ENCODE results near the gene SZRD1. TPM values are rescaled to one million over a fixed set of nuclear protein-coding genes. Genes with fewer than 3 reads are reported as not detected.
A peak's percentile ranks its signal among the peaks of the same experiment; 100 is the strongest.

The SZRD1 gene
- total RNA-seq, 1 donor from 2014 or later = 110 TPM

DNA sequence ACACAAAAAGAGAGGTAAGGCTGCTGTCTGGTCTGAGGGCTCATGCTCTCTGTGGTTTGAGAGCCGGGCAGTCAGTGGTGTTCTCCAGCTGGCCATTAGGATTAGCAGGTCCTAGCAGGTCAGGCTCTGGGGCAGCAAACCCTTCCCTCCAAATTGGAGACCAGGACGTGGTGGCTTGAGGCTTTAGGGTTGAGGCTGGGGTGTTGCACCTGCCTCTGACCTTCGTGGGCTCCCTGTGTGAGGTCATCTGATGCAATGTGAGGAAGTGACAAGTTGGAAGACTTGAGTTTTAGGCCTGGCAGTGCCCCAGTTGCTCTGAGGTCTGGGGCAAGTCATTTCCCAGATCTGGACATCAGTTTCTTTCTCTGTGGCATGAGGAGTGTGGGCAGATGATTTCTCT lies 24.4 kb downstream of the SZRD1 start:
- H3K9me3 ChIP-seq = no peaks in the 10 kb centered on the region
- no peak overlapping the region for H3K4me3 ChIP-seq
- peaks cover 40% of the 10 kb centered on the region for H3K4me1 ChIP-seq
- intact Hi-C loops (cut with DNase I) = no loop called here
- DNase-seq (no peak), ATAC-seq (peak; percentile 39)
- no peaks in the 10 kb centered on the region for H3K27me3 ChIP-seq
- no peak overlapping the region for H3K27ac ChIP-seq
- no peak for TF ChIP-seq CTCF (IDR thresholded peaks at IDR 0.05)
- H3K36me3 ChIP-seq = peaks cover 33% of the 10 kb centered on the region

GRCh38 chr1:16392740-16393569 lies 25.9 kb downstream of the SZRD1 start:
- Histone ChIP-seq H3K27me3 (no peaks in the 10 kb centered on the region), H3K9me3 (no peaks in the 10 kb centered on the region), H3K4me3 (no peak overlapping the region), H3K4me1 (peaks cover 33% of the 10 kb centered on the region), H3K36me3 (peaks cover 48% of the 10 kb centered on the region), H3K27ac (no peak overlapping the region)
- no peak for DNase-seq
- intact Hi-C loops (cut with DNase I) = no loop called here
- no peak for ATAC-seq
- TF ChIP-seq CTCF (IDR thresholded peaks at IDR 0.05) = no peak

DNA sequence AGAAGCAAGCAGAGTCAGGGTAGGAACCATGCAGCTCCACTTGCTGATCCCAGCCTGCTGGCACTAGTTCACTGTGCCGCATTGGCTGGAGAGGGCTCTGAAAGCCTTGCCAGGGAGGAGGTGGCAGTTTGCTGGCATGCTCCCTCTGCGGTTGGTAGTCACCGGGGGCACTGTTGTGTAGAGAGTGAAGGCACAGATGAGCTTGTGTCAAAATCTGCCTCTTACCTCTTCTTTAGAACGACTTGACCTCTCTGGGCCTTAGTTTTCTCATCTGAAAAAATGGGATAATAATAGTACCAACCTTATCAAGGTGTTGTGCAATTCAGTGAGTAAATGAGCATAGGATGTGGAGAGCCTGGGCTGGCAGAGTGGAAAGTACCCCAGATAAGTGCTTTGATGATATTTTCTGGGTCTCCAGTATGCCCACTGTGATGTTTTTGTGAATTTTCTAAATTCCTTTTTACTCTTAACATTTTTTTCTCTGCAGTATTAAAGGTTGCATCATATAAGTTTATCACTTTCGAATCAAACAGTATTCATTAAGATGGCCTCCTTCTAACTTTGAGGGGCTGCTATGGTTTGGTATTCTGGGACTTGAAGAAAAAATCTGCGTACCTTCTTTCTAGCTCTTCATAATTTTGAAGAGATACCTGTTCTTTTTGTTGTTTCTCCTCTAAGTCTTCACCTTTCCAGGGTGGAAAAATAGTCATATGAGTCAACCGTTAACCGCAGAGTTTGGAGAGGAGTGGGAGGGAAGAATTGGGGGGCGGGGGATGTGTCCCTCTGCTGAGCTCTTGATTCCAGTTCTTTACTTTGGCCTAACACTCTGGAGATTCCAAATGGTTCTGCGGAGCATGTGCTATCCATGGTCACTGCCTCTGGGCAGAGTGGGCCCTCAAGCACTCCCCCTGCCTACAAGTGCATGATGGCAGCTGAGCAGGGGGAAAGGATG lies 26.8 kb downstream of the SZRD1 start:
- TF ChIP-seq CTCF (IDR thresholded peaks at IDR 0.05) = no peak
- ATAC-seq = no peak
- H3K27me3 ChIP-seq = no peaks in the 10 kb centered on the region
- peaks cover 48% of the 10 kb centered on the region for H3K36me3 ChIP-seq
- intact Hi-C loops (cut with DNase I) = no loop called here
- no peak overlapping the region for H3K27ac ChIP-seq
- no peaks in the 10 kb centered on the region for H3K9me3 ChIP-seq
- H3K4me3 ChIP-seq = no peak overlapping the region
- no peak for DNase-seq
- peaks cover 24% of the 10 kb centered on the region for H3K4me1 ChIP-seq

DNA sequence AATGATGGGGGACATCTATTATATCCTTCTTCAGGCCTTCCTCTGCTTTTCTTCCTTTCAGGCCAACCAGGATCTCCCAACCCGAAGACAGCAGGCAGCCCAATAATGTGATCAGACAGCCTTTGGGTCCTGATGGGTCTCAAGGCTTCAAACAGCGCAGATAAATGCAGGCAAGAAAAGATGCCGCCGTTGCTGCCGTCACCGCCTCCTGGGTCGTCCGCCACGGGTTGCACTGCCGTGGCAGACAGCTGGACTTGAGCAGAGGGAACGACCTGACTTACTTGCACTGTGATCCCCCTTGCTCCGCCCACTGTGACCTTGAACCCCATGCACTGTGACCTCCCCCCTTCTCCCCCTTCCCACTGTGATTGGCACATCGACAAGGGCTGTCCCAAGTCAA lies 27.9 kb downstream of the SZRD1 start:
- Histone ChIP-seq H3K9me3 (no peaks in the 10 kb centered on the region), H3K27ac (no peak overlapping the region), H3K27me3 (no peaks in the 10 kb centered on the region), H3K4me1 (peaks cover 24% of the 10 kb centered on the region), H3K36me3 (peaks cover 55% of the 10 kb centered on the region), H3K4me3 (no peak overlapping the region)
- ATAC-seq (no peak), DNase-seq (no peak)
- intact Hi-C loops (cut with DNase I) = no loop called here
- no peak for TF ChIP-seq CTCF (IDR thresholded peaks at IDR 0.05)

- Histone ChIP-seq H3K4me1 (peaks cover 20% of the 10 kb centered on the region), H3K27me3 (no peaks in the 10 kb centered on the region), H3K27ac (no peak overlapping the region), H3K9me3 (no peaks in the 10 kb centered on the region), H3K4me3 (no peak overlapping the region), H3K36me3 (peaks cover 55% of the 10 kb centered on the region)
- ATAC-seq (no peak), DNase-seq (no peak)
- no peak for TF ChIP-seq CTCF (IDR thresholded peaks at IDR 0.05)
- intact Hi-C loops (cut with DNase I) = no loop called here
These were observed 29.5 kb downstream of the SZRD1 start for GRCh38 chr1:16396591-16396990.
